GM12865 (cell line): ENCODE results near the gene TRAFD1.
A peak's percentile ranks its signal among the peaks of the same experiment; 100 is the strongest.

Experiments used
- DNase-seq: peaks from one replicate; pipeline ENCODE4 v3.0.0; 2010; ENCODE audit warnings: low read depth
- H3K4me3 ChIP-seq: 2 replicates; pipeline ENCODE4 v1.5.1; 2011; ENCODE audit warnings: mild to moderate bottlenecking, low read depth, low read length, control low read depth
- TF ChIP-seq, protein P1 (sequence below): IDR thresholded peaks from 2 replicates; pipeline ENCODE4 v1.5.1; 2011; ENCODE audit warnings: low read length, control low read depth, low read depth, inconsistent platforms; ENCODE audit not compliant: insufficient read depth; ENCODE audit errors: missing control alignments

Gene TRAFD1

DNA sequence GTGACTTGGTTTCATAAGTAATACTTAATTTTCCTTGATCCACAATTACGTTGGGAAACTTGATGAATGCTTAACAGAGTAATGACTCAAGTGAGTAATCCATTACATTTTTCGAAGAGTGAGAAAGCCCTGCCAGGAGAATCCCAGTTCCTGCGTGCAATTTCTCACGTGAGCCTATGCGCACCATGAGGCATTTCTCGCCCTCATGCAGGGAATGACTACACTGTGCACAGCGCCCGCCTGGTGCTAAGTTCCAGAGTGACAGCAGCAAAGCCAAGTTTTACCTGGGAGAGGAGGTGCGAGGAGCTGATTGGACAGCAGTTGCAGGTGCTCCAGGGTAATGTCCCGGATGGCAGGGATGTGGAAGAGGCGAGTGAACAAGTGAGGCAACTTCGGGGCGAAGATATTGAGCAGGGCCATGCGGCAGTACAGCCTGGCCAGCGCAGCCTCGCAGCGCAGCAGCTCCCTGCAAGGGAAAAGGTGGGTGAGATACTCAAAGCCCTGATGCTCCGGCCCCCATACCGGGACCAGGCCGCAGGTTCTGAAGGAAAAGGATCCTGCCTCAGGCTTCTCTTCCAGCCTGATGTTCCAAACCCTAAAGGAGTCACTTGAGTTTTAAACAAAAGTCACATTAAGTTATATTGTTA is 69.4 kb downstream of the TRAFD1 start:
- no peak overlapping the region for H3K4me3 ChIP-seq
- TF ChIP-seq, protein P1, sequence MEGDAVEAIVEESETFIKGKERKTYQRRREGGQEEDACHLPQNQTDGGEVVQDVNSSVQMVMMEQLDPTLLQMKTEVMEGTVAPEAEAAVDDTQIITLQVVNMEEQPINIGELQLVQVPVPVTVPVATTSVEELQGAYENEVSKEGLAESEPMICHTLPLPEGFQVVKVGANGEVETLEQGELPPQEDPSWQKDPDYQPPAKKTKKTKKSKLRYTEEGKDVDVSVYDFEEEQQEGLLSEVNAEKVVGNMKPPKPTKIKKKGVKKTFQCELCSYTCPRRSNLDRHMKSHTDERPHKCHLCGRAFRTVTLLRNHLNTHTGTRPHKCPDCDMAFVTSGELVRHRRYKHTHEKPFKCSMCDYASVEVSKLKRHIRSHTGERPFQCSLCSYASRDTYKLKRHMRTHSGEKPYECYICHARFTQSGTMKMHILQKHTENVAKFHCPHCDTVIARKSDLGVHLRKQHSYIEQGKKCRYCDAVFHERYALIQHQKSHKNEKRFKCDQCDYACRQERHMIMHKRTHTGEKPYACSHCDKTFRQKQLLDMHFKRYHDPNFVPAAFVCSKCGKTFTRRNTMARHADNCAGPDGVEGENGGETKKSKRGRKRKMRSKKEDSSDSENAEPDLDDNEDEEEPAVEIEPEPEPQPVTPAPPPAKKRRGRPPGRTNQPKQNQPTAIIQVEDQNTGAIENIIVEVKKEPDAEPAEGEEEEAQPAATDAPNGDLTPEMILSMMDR, result no peak
- no peak for DNase-seq

DNA sequence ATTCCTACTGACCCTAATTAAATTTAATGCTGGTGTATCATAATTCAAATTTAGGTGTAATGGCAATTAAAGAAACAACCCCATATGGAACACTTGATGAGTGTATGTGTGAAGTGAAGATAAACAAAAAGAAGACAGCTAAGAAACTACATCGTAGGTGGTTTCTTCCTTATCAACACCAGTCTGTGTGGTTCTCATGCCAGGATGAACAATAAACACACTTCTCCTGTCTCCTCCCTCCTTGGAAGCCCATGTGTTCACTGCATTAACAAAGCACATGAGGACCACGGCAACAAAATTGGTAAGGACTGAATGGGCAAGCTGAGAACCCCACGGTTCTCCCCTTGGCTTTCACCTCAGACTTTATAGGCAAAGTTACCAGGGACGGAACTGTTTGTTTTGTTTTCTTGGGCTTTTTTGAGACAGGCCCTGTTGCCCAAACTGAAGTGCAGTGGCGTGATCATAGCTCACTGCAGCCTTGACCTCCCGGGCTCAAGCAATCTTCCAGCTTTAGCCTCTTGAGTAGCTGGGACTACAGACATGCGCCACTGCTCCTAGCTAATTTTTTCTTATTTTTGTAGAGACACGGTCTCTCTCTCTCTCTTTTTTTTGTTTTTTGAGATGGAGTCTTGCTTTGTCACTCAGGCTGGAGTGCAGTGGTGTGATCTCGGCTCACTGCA is 71.0 kb downstream of the TRAFD1 start:
- TF ChIP-seq, protein P1, result no peak
- H3K4me3 ChIP-seq, result no peak overlapping the region
- DNase-seq, result no peak

DNA sequence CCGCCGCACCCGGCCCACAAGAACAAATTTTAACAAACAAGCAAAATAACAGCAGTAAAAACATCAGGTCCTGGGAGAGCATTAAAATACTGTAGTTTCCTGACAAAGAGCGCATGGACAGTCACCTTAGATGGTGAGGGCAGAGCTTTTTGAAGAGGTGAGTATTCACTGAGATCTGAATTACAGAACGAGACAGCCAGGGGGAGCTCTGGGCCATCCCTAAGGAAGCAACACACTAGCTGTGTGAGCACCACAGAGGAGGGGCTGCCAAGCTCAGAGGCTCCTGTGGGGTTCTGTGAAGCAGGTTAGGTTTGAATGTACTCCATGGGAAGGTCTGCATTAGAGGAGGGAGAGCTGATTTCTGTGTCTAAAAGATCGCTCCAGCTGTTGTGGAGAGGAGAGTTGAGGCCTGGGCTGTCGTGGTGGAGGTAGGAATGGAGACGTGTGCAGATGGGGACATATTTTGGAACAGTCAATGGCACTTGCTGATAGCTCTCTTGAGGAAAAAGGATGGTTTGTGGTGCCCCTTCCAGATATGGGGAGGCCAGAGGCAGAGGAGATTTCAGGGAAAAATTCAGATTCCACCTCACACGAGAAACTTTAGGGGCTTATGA is 72.9 kb downstream of the TRAFD1 start:
- no peak overlapping the region for H3K4me3 ChIP-seq
- peak; percentile 73 for DNase-seq
- TF ChIP-seq, protein P1, result peak; percentile 67

DNA sequence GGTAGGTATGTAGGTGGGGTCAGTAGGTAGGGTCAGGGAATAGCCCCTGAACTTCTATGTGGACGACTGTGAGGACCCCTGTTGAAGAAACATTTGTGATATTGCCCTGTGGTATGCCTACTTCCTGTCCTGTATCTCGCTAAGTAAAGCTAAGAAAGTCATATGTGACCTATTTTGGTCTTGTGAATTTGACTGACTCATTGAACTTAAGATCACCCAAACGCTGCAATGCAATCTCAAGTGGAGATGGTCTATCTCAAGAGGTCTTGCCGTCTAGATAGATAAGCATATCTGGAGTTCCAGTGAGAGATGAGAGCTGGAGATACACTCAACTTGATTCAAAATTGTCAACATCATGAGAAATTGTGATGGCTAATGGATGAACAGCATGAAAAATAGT is 73.8 kb downstream of the TRAFD1 start:
- no peak overlapping the region for H3K4me3 ChIP-seq
- no peak for DNase-seq
- TF ChIP-seq, protein P1, result no peak
